Endothelial cell of umbilical vein (primary cell): ENCODE results near the gene SORCS1. TPM values are rescaled to one million over a fixed set of nuclear protein-coding genes. Genes with fewer than 3 reads are reported as not detected.

Experiments
- BruUV-seq: library from RNA; stranded (reverse); fragments of 400-500 nt; replicated peaks from 2 replicates; lab custom pipeline; 2021; lab: Mats Ljungman, UMichigan
- CTCF ChIA-PET: fragments of 300-600, 350-600 bp; sonication (Branson Sonifier 250); formaldehyde crosslinking; loops from one replicate; lab custom pipeline; 2021; ENCODE audit warnings: antibody characterized with exemption, inconsistent platforms; lab: Charles Lee
- POLR2A ChIA-PET: fragments of 300-600, 350-600 bp; sonication (Branson Sonifier 250); formaldehyde crosslinking; loops from one replicate; lab custom pipeline; 2021; ENCODE audit warnings: antibody characterized with exemption, inconsistent platforms; lab: Charles Lee
- DNase-seq: peaks from one replicate; pipeline ENCODE4 v3.0.0-alpha.2; 2011; ENCODE audit warnings: low read depth, low spot score
- FAIRE-seq: peaks from 2 replicates; lab custom pipeline; 2011; peaks lifted over from hg19 to GRCh38; lab: Jason Lieb, UNC
- H2AFZ ChIP-seq: 2 replicates; pipeline ENCODE4 v1.6.0; 2012; ENCODE audit warnings: low read depth, low read length, control low read depth, inconsistent platforms
- H3K27ac ChIP-seq: 2 replicates; pipeline ENCODE4 v1.5.1; 2011; ENCODE audit warnings: low read depth, mild to moderate bottlenecking, control low read depth, low read length, moderate library complexity; ENCODE audit not compliant: insufficient read depth
- H3K27me3 ChIP-seq, 2 experiments: 2 replicates each; pipeline versions ENCODE4 v1.6.0 to v1.6.1; 2011; ENCODE audit warnings: low read length in 2 of 2, mixed read lengths in 1 of 2; ENCODE audit not compliant: control insufficient read depth in 2 of 2, insufficient read depth in 2 of 2
- H3K36me3 ChIP-seq, 2 experiments: 2 replicates in 1 of 2; 3 replicates in 1 of 2; pipeline ENCODE4 v1.5.1; 2011; ENCODE audit warnings: low read length in 2 of 2, mild to moderate bottlenecking in 1 of 2, moderate library complexity in 1 of 2; ENCODE audit not compliant: control insufficient read depth in 2 of 2, insufficient read depth in 2 of 2; ENCODE audit errors: extremely low read depth in 1 of 2
- H3K4me1 ChIP-seq: 3 replicates; pipeline ENCODE4 v1.5.1; 2011; ENCODE audit warnings: mild to moderate bottlenecking, low read length; ENCODE audit not compliant: control insufficient read depth, insufficient read depth; ENCODE audit errors: extremely low read depth
- H3K4me2 ChIP-seq: 2 replicates; pipeline ENCODE4 v1.6.1; 2011; ENCODE audit warnings: low read length, control low read depth, mixed read lengths; ENCODE audit not compliant: insufficient read depth
- H3K4me3 ChIP-seq, 3 experiments: fragments of 200-600 bp in 1 of 3; sonication (generic), shearing (Covaris generic) in 1 of 3; replicated peaks in 1 of 3; 2 replicates each; pipeline ENCODE4 v1.5.1; 2011 to 2016; ENCODE audit warnings: control low read depth in 3 of 3, low read length in 3 of 3, mild to moderate bottlenecking in 2 of 3, inconsistent platforms in 1 of 3, low read depth in 1 of 3, moderate library complexity in 1 of 3; ENCODE audit not compliant: insufficient read depth in 1 of 3
- H3K79me2 ChIP-seq: 2 replicates; pipeline ENCODE4 v1.6.0; 2012; ENCODE audit warnings: low read length, inconsistent platforms; ENCODE audit not compliant: control insufficient read depth, insufficient read depth
- H3K9ac ChIP-seq: replicated peaks from 2 replicates; pipeline ENCODE3; 2011; ENCODE audit warnings: low read length, control low read depth; ENCODE audit not compliant: insufficient read depth; ENCODE audit errors: extremely low read depth
- H3K9me1 ChIP-seq: replicated peaks from 3 replicates; pipeline ENCODE4 v1.6.0; 2011; ENCODE audit warnings: mild to moderate bottlenecking, low read length; ENCODE audit not compliant: control insufficient read depth, insufficient read depth; ENCODE audit errors: extremely low read depth
- H3K9me3 ChIP-seq: replicated peaks from 2 replicates; pipeline ENCODE4 v1.5.1; 2012; ENCODE audit warnings: low read length, inconsistent platforms; ENCODE audit not compliant: control insufficient read depth, insufficient read depth
- H4K20me1 ChIP-seq: replicated peaks from 2 replicates; pipeline ENCODE3; 2011; ENCODE audit warnings: mild to moderate bottlenecking, low read length; ENCODE audit not compliant: control insufficient read depth, insufficient read depth; ENCODE audit errors: extremely low read depth
- EZH2 ChIP-seq: IDR thresholded peaks from 2 replicates; pipeline ENCODE4 v1.6.1; 2012; ENCODE audit warnings: borderline replicate concordance, low read depth, mild to moderate bottlenecking, moderate library complexity, low read length, inconsistent platforms; ENCODE audit not compliant: severe bottlenecking
- FOS ChIP-seq: IDR thresholded peaks from 2 replicates; pipeline ENCODE4 v1.6.1; 2011; ENCODE audit warnings: mild to moderate bottlenecking, low read length, moderate library complexity, borderline replicate concordance; ENCODE audit not compliant: insufficient read depth
- GATA2 ChIP-seq: IDR thresholded peaks from 2 replicates; pipeline ENCODE4 v1.7.0; 2011; ENCODE audit warnings: low read depth, mild to moderate bottlenecking, moderate library complexity, mixed read lengths, low read length; ENCODE audit not compliant: insufficient read length, insufficient read depth
- JUN ChIP-seq: IDR thresholded peaks from 2 replicates; pipeline ENCODE4 v1.6.1; 2011; ENCODE audit warnings: borderline replicate concordance, low read depth; ENCODE audit not compliant: insufficient read length, insufficient read depth
- MYC ChIP-seq: IDR thresholded peaks from one replicate; pipeline ENCODE4 v1.6.1; 2011; ENCODE audit warnings: mild to moderate bottlenecking, low read depth, low read length
- POLR2A ChIP-seq: IDR thresholded peaks from 2 replicates; pipeline ENCODE4 v1.6.1; 2012; ENCODE audit warnings: low read depth, mild to moderate bottlenecking, control low read depth, low read length
- POLR2AphosphoS5 ChIP-seq: IDR thresholded peaks from 2 replicates; pipeline ENCODE4 v1.6.1; 2012; ENCODE audit warnings: low read depth, mild to moderate bottlenecking, control low read depth, low read length, moderate library complexity; ENCODE audit not compliant: insufficient read depth
- dilution Hi-C: fragments of 300-500 bp; cut with MboI; formaldehyde crosslinking; loops from one replicate; pipeline ENCODE4 v1.15.0; 2019; ENCODE audit warnings: low sequenced_read_pairs; ENCODE audit not compliant: extremely low pct_ligation_motif_present
- intact Hi-C: fragments of 100-400 bp; cut with micrococcal nuclease; formaldehyde crosslinking; loops from one replicate; pipeline ENCODE4 v1.10.0; 2022
- polyA plus RNA-seq, 4 experiments: library from polyadenylated mRNA; depleted of rRNA in 3 of 4; stranded (reverse) in 3 of 4; unstranded in 1 of 4; fragments of >200 nt; gene quantifications; 2 replicates each; pipeline versions ENCODE4 v1.2.1 to v1.2.3, GENCODE V29; 2011 to 2012; ENCODE audit warnings: missing spikeins in 1 of 4
- total RNA-seq: library from RNA; stranded (reverse); gene quantifications from 2 replicates; pipeline ENCODE4 v1.2.3, GENCODE V29; 2021
- TF ChIP-seq, protein P1 (sequence below), 2 donors: IDR thresholded peaks; 1 replicate in 1 of 2; 2 replicates in 1 of 2; pipeline ENCODE4 v1.5.1; 2011; ENCODE audit warnings: low read length in 2 of 2, mild to moderate bottlenecking in 2 of 2, moderate library complexity in 2 of 2, control low read depth in 1 of 2, inconsistent platforms in 1 of 2, low read depth in 1 of 2; ENCODE audit not compliant: insufficient read depth in 1 of 2; ENCODE audit errors: extremely low read depth in 1 of 2
- TF ChIP-seq, protein P2 (sequence below): IDR thresholded peaks from 2 replicates; pipeline ENCODE4 v1.6.1; 2011; ENCODE audit not compliant: insufficient read depth, insufficient read length

Gene SORCS1
- total and polyA plus RNA-seq, 2 donors (not counting 3 experiments of a cell fraction or from before 2014, with no cell fraction given), result not detected

GRCh38 chr10:106595281-106595680 lies 569.2 kb downstream of the SORCS1 start:
- no peak overlapping the region for H3K4me2 ChIP-seq
- H3K4me3 ChIP-seq, result no peak overlapping the region
- no peaks in the 10 kb centered on the region for H3K4me1 ChIP-seq
- POLR2A ChIA-PET, result no interaction called here
- H3K27ac ChIP-seq, result no peak overlapping the region
- TF ChIP-seq, protein P1, sequence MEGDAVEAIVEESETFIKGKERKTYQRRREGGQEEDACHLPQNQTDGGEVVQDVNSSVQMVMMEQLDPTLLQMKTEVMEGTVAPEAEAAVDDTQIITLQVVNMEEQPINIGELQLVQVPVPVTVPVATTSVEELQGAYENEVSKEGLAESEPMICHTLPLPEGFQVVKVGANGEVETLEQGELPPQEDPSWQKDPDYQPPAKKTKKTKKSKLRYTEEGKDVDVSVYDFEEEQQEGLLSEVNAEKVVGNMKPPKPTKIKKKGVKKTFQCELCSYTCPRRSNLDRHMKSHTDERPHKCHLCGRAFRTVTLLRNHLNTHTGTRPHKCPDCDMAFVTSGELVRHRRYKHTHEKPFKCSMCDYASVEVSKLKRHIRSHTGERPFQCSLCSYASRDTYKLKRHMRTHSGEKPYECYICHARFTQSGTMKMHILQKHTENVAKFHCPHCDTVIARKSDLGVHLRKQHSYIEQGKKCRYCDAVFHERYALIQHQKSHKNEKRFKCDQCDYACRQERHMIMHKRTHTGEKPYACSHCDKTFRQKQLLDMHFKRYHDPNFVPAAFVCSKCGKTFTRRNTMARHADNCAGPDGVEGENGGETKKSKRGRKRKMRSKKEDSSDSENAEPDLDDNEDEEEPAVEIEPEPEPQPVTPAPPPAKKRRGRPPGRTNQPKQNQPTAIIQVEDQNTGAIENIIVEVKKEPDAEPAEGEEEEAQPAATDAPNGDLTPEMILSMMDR (IDR thresholded peaks at IDR 0.05; ENCODE audit: extremely low read depth in 1 of 2, insufficient read depth in 1 of 2, low read depth in 1 of 2, low read length in 2 of 2), result no peak
- TF ChIP-seq POLR2A, result no peak
- TF ChIP-seq GATA2, result no peak
- no peak for FAIRE-seq
- no peak overlapping the region for H2AFZ ChIP-seq
- CTCF ChIA-PET, result no interaction called here
- H4K20me1 ChIP-seq, result no peaks in the 10 kb centered on the region
- no peaks in the 10 kb centered on the region for H3K36me3 ChIP-seq
- H3K9me1 ChIP-seq, result no peaks in the 10 kb centered on the region
- no peak for DNase-seq
- BruUV-seq, result no TSS peak
- no peaks in the 10 kb centered on the region for H3K79me2 ChIP-seq
- peaks cover 7% of the 10 kb centered on the region for H3K9me3 ChIP-seq
- intact Hi-C loops (no loop called here), dilution Hi-C loops (no loop called here)
- H3K9ac ChIP-seq, result no peak overlapping the region
- H3K27me3 ChIP-seq, result no peaks in the 10 kb centered on the region

- CTCF ChIA-PET, result no interaction called here
- FAIRE-seq, result no peak
- H3K4me1 ChIP-seq, result no peaks in the 10 kb centered on the region
Observed at GRCh38 chr10:106593876-106594275, 570.6 kb downstream of the SORCS1 start.

More at GRCh38 chr10:106593876-106594275, 570.6 kb downstream of the SORCS1 start:
- Histone ChIP-seq H3K36me3 (no peaks in the 10 kb centered on the region), H3K4me2 (no peak overlapping the region), H3K9me1 (no peaks in the 10 kb centered on the region), H3K79me2 (no peaks in the 10 kb centered on the region), H3K27ac (no peak overlapping the region), H2AFZ (no peak overlapping the region), H3K27me3 (no peaks in the 10 kb centered on the region), H4K20me1 (no peaks in the 10 kb centered on the region), H3K4me3 (no peak overlapping the region), H3K9ac (no peak overlapping the region), H3K9me3 (peaks cover 7% of the 10 kb centered on the region)
- DNase-seq, result no peak
- no TSS peak for BruUV-seq
- dilution Hi-C loops, result no loop called here
- intact Hi-C loops, result no loop called here
- POLR2A ChIA-PET, result no interaction called here
- TF ChIP-seq, protein P2, sequence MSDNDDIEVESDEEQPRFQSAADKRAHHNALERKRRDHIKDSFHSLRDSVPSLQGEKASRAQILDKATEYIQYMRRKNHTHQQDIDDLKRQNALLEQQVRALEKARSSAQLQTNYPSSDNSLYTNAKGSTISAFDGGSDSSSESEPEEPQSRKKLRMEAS, result no peak
- TF ChIP-seq MYC, result no peak
- TF ChIP-seq, protein P1 (IDR thresholded peaks at IDR 0.05; ENCODE audit: extremely low read depth in 1 of 2, insufficient read depth in 1 of 2, low read depth in 1 of 2, low read length in 2 of 2), result no peak
- TF ChIP-seq POLR2A, result no peak
- no peak for TF ChIP-seq EZH2
- TF ChIP-seq POLR2AphosphoS5, result no peak
- no peak for TF ChIP-seq JUN
- TF ChIP-seq GATA2, result no peak
- no peak for TF ChIP-seq FOS
